ENCODE results near the gene NCEH1.

Gene NCEH1

GRCh38 chr3:172586436-172586835, 124.4 kb downstream of the NCEH1 start:
- no peak for DNase-seq (ENCODE audit: low spot score)

DNA sequence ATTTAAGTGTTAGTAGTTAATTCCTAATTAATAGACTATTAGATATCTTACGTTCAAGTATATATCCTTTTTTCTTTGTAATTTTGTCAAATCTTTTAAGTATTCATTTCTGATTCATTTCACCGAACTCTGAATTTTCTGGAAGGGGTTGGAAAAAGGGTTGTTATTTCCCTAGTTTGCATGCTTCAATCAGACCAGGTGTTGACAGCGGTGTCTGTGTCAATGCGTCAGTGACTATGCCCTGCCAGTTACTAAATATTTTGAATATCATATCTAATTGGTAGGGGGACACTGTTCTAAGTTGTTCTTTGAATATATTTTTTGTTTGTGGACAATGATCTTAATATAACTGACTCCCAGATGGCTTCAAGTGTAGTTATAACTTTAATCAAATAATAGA, 124.9 kb downstream of the NCEH1 start:
- DNase-seq (ENCODE audit: low spot score) = no peak

GRCh38 chr3:172582712-172583111, 128.2 kb downstream of the NCEH1 start:
- DNase-seq (ENCODE audit: low spot score) = no peak

DNA sequence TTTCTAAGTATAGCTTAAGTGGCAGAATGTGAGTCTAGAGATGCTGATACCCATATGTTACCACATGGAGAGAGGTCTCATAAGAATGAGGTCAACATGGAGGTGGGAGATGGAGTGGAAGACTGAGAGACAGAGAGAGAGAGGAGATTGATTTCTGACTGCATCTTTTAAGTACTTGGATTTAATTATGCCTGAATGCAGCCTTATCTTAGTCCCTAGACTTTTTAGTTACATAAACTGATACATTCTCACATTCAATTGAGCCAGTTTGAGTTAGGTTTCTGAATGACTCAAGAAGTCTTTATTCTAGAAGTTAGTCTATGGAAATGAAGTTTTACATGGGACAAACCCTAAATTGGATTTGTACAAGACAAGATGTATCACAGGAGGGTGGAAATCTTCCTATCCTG, 129.1 kb downstream of the NCEH1 start:
- DNase-seq (ENCODE audit: low spot score) = no peak

GRCh38 chr3:172580680-172581401, 130.0 kb downstream of the NCEH1 start:
- no peak for DNase-seq (ENCODE audit: low spot score)

Small RNA genes lying within 50 kb of the gene (small RNA-seq; reads per million reads assigned to genes)
- gene RNU6-547P = 0 reads per million in 2 experiments
